HG03097 (cell line): ENCODE results near the gene FUT7.
"Not testable (repeated sequence)": the region's sequence is repeated elsewhere in the genome, so short reads cannot be mapped to it uniquely, and the experiment has no call there.

Experiments used
- ATAC-seq: cut with Tn5 transposase; IDR thresholded peaks from one replicate; pipeline ENCODE4 v1.9.1; 2021; ENCODE audit not compliant: unreplicated experiment, low FRiP score

FUT7 gene

DNA sequence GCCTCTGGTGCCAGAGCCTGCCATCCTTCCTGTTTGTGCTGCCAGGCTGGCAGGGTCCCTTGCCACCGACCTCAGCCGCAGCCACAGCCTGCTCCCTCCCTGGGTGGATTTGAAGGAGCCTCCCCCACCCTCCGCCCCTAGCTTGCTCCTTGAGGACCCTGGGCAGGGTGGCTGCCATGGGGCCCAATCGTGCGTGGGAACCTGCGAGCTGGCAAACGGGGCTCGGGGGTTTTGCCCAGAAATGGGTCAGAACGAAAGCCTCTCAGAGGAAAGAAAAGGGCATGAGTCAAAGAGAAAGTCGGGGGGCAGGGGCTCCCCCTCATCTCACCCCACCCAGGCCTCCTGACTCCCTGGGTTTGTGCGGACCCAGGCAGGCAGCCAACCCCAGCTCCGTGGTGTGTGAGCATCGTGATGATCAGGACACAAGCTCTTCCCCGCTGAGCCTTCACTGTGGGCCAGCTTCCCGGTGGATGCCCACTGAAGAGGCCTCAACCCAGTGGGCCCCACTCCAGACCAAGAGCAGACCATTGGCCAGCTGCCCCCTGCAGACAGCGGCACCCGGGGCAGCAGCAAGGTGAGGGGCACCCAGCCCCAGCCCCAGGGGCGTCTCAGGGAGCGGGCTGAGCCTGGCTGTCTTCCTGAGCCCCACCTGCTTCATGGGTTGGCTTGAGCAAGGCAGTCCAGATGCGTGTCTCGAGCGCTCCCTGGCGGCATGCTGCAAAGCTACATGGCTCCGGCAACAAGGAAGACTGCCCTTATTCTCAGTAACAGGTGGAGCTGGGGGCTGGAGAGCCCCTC lies 3.0 kb upstream of the FUT7 start:
- peak; percentile 40 for ATAC-seq

DNA sequence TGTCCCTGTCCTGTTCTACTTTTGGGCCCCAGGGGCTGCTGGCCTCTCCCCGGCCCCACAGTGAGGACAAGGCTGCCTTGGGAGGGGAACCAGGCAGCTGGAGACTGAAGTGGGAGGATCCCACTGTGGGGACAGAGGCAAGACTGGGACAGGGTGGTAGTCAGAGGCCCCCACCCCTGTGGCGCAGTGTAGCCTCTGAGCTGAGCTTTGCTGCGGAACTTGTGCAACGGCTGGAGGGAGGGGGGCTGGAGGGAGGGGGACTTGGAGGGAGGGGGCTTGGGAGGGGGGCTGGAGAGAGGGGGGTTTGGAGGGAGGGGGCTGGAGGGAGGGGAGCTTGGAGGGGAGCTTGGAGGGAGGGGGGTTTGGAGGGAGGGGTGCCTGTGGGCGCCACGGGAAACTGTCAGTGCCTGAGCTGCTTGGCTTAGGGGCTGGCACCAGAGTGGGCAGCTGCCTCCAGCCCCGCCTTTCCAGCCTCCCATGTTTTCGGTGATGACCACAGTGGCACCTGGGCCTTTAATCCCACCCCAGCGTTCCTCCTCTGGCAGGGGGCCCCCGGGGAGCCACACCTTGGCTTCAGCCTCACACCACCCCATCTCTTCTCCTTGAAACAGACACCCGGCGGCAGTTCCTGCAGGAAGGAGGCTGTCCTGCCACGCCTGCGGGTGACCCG lies 2.3 kb upstream of the FUT7 start:
- ATAC-seq, result no peak

- ATAC-seq, result not testable (repeated sequence)
These were observed 1.6 kb upstream of the FUT7 start for GRCh38 chr9:137033481-137033880.

DNA sequence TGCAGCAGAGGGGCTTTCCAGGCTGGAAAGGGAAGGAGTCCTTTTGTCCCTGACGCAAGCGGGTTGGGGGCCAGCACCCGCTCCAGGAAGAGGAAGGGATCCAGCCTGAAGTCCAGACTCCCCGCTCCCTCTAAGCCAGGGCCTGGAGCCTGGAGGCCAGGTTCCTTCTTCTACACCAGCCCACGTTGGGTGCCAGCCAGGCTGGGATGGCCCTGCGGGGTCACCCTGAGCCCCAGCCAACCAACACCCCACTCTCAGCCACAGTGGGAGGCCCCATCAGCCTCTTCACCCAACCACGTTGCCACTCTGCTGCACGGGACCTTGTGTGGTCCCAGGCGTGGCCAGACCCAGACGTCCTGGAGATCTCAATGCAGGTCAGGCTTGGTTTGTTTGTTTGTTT lies 970 bp upstream of the FUT7 start:
- no peak for ATAC-seq

DNA sequence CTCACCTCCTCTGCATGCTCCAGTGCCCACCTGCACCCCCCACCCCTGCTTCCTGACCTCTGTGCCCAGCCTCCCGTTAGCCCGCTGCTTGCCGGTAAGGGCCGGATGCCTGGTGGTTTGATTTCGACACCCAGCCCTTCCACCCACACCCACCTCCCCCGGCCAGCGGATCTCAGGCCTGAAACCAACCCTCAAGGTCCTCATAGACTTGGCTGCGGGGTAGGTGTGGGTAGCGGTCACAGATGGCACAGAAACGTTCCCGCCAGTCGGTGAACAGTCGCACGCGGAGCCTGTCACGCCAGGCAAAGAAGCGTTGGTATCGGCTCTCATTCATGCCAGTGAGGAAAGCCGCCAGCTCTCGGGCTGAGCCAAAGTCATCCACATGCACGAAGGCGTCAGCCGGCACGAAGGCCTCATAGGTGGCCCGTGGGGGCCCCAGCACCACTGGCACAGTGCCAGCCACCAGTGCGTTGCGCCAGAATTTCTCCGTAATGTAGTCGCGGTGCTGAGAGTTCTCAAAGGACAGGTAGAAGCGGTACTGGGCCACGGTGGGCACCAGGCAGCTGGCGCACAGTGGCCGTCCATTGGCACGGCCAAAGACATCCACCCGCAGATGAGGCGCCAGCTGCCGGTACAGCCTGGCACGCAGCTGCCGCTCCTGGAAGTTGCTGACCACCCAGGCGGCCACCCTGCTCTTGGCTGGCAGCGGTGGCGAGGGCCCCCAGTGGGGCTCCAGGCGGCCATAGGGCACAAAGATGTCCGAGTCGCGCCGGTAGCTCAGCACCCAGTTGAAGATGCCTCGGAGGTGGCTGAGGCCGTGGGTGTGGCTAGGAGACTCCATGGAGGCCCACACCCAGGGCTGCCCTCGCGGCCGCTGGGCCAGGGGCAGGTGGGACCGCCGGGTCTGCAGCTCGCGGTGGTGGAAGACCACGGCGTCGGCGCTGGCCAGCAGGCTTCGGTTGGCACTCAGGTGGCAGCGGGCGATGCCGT lies 1.1 kb downstream of the FUT7 start:
- ATAC-seq, result no peak

- no peak for ATAC-seq
These were observed 1.9 kb downstream of the FUT7 start for GRCh38 chr9:137030006-137030405.

- no peak for ATAC-seq
These were observed 2.6 kb downstream of the FUT7 start for GRCh38 chr9:137029058-137029936.

DNA sequence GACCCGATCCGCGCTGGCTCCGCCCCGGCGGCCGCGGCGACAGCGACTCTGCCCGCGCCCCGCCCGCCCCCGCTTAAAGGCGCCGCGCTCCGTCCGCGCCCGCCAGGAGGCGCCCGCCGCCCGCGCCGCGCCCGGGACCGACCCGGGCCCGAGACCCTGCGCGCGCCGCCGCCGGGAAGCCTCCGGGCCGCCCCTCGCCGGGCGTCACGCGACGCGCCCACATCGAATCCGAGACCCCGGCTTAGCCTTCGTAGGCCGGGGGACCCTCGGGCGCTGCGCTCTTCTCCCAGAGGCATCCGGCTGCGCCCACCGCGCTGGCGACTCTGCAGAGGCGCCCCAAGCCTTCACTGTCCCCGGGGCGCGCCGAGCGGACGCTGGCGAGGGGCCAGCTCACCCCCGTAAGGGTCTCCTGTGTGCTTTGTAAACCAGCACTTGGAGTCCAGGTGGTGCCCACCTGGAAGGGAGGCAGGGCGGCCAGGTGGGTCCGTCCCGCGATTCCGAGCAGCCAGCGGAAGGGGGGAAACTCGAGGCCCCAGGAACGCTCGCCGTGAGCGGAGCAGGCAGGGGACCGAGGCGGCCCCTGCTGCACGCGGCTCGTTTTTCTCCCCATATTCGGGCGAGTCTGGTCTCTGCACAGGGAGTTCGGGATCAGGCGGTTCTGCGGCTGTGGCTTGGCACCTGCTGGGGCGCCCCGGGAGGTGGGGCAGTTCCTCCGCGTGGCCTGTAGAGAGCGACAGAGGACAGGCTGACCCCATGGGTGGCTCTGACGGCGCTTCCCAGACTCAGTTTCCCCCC lies 3.4 kb downstream of the FUT7 start:
- no peak for ATAC-seq

GRCh38 chr9:137027369-137028262 lies 4.3 kb downstream of the FUT7 start, which contains the start of gene ABCA2:
ABCA2 (minus strand) TSS chr9:137028237; CDS start chr9:137028140, 97 bp downstream.
- no peak for ATAC-seq

DNA sequence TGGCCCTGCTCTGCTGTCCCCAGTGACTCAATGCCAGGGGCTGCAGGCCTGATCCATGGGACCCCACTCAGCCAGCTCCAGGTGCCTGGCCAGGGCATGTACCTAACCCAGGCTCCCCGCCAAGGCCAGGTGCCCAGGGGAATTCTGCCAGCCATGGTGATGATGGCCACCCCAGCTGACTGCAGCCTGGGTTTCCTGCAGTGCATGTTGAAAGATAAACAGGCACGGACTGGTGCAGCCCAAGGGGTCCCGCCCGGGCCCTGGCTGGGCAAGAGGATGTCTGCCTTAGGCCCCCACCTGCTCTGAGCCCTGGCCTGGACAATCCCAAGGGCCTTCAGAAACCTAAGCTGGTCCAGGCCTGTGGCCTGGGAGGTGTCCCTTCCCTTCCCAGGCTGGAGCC lies 5.1 kb downstream of the FUT7 start:
- no peak for ATAC-seq

GRCh38 chr9:137026384-137026783 lies 5.5 kb downstream of the FUT7 start:
- ATAC-seq, result no peak

DNA sequence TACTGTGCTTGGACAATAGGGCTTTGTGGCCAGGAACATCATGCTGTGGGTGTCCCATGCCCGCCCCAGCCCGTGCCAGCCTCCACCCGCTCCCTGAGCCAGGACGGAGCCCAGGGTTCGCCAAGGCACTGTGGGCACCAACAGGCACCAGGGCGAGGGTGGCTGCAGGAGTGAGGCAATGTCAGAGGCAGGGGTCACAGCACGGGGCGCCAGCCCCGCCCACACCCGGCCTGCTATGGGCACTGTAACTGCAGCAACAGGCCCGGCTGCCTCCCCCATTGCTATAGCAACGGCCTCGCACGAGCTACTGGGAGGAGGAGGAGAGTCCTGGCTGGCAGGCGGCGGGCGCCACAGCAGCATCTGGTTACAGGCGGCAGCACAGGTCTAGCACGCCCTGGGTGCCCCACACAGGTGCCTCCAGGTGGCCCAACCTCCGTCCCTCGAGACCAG lies 6.3 kb downstream of the FUT7 start:
- no peak for ATAC-seq

GRCh38 chr9:137023583-137023991 lies 8.3 kb downstream of the FUT7 start:
- ATAC-seq, result no peak

DNA sequence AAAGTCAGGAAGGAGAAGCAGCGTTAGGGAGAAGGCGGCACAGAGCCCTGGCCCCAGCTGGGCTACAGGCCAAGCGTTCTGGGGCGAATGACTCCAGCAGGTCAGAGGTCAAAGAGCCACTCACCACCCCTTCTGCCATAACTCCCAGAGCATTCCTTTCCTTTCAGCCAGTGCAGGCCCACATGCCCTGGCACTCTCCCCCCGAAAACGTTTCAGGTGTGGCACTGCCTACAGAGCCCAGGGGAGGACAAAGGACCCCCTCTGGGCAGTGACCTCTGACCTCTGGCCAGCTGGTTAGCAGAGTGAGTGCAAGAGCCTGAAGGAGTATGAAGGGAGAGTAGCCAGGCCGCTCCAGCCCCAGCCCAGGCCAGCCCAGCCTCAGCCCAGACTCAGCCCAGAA lies 8.7 kb downstream of the FUT7 start:
- ATAC-seq, result no peak

GRCh38 chr9:137022662-137023008 lies 9.3 kb downstream of the FUT7 start:
- ATAC-seq, result no peak

GRCh38 chr9:137021979-137022661 lies 9.8 kb downstream of the FUT7 start:
- no peak for ATAC-seq

DNA sequence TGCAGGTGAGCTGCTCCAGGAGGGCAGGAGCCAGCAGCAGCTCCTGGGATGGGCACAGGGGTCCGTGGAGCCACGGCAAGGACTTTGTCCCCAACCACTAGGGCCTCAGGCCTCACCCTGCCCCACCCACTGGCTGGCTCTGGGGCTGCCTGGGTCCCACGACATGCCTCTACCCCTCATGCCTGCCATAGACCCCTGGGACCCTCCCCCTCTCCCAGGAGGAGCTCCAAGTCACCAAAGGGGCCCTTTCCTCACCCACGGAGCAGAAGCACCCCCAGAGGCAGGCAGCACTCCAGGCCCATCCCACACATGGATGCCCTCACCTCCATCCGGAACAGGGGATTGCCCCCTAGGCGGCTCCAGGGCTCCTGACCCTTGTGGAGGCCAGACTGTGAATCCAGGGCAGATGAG lies 10.3 kb downstream of the FUT7 start:
- no peak for ATAC-seq
